Measurements from ENCODE around the gene ASAH2. TPM values are rescaled to one million over a fixed set of nuclear protein-coding genes. Genes with fewer than 3 reads are reported as not detected.

Gene ASAH2
- total and polyA plus RNA-seq, 2 of the 8 experiments (the other 6 are each of a cell fraction or from before 2014, with no cell fraction given): 1.2 to 3.1 TPM

GRCh38 chr10:50281967-50282522 lies 30.7 kb upstream of the ASAH2 start:
- Histone ChIP-seq H3K23me2 (ENCODE audit: low read depth, low read length) (no peaks in the 10 kb centered on the region), H3K36me3 (ENCODE audit: control insufficient read depth in 2 of 4, insufficient read depth in 4 of 4, low read length in 3 of 4) (no peaks in the 10 kb centered on the region), H3K4me3 (ENCODE audit: extremely low read depth in 1 of 4, insufficient read depth in 2 of 4, low read depth in 3 of 4, low read length in 4 of 4) (no peak overlapping the region), H2AK5ac (ENCODE audit: low read depth, low read length) (no peak overlapping the region), H2BK5ac (ENCODE audit: low read depth, low read length) (no peak overlapping the region), H3K4ac (replicated peaks; ENCODE audit: insufficient read length, low read depth, low read length) (no peak overlapping the region), H3K23ac (ENCODE audit: insufficient read length) (no peak overlapping the region), H4K20me1 (replicated peaks in 1 of 2; ENCODE audit: control insufficient read depth in 1 of 2, insufficient read depth in 2 of 2, low read length in 2 of 2) (no peaks in the 10 kb centered on the region), H2AFZ (ENCODE audit: low read length) (no peak overlapping the region), H2BK20ac (ENCODE audit: low read length) (no peak overlapping the region), H2BK12ac (ENCODE audit: low read depth, low read length) (no peak overlapping the region), H3K27me3 (replicated peaks in 1 of 4; ENCODE audit: control insufficient read depth in 3 of 4, extremely low read depth in 1 of 4, insufficient read depth in 3 of 4, low read length in 3 of 4) (no peaks in the 10 kb centered on the region), H3K27ac (ENCODE audit: low read depth, low read length) (no peak overlapping the region), H2BK120ac (replicated peaks; ENCODE audit: low read depth, low read length) (no peak overlapping the region), H3K56ac (replicated peaks; ENCODE audit: insufficient read length, low read depth, low read length) (no peak overlapping the region), H3K4me2 (ENCODE audit: insufficient read depth in 1 of 2, low read depth in 2 of 2, low read length in 2 of 2) (no peak overlapping the region), H3K14ac (ENCODE audit: insufficient read length) (no peak overlapping the region), H3K9ac (replicated peaks in 1 of 4; ENCODE audit: extremely low read depth in 1 of 4, low read depth in 3 of 4, low read length in 3 of 4) (no peak overlapping the region), H3K9me3 (ENCODE audit: insufficient read depth in 2 of 2, low read depth in 1 of 2, low read length in 1 of 2) (no peaks in the 10 kb centered on the region), H3K79me1 (ENCODE audit: low read depth, low read length) (no peaks in the 10 kb centered on the region), H2BK15ac (ENCODE audit: low read length) (no peak overlapping the region), H3K79me2 (ENCODE audit: control insufficient read depth in 1 of 2, insufficient read depth in 2 of 2, low read length in 2 of 2) (no peaks in the 10 kb centered on the region), H4K8ac (ENCODE audit: extremely low read depth, insufficient read depth, low read length) (no peak overlapping the region), H3K4me1 (replicated peaks in 1 of 4; ENCODE audit: control insufficient read depth in 3 of 4, insufficient read depth in 4 of 4, low read length in 3 of 4) (no peaks in the 10 kb centered on the region), H4K5ac (ENCODE audit: insufficient read length, low read depth, low read length) (no peak overlapping the region), H3K18ac (ENCODE audit: extremely low read depth, low read length) (no peak overlapping the region), H4K91ac (replicated peaks; ENCODE audit: insufficient read length, low read length) (no peak overlapping the region)
- POLR2A ChIA-PET (ENCODE audit: partially characterized antibody): no interaction called here
- TF ChIP-seq HDAC2 (IDR thresholded peaks at IDR 0.05; ENCODE audit: borderline replicate concordance in 1 of 2, low read depth in 2 of 2, low read length in 2 of 2): no peak
- TF ChIP-seq CTBP2 (IDR thresholded peaks at IDR 0.05; ENCODE audit: borderline replicate concordance, insufficient read depth, insufficient read length, low read length): no peak
- TF ChIP-seq MAFK (IDR thresholded peaks at IDR 0.05; ENCODE audit: low read depth, low read length): no peak
- TF ChIP-seq ATF3 (IDR thresholded peaks at IDR 0.05; ENCODE audit: insufficient read depth, low read depth, low read length): no peak
- TF ChIP-seq ATF2 (IDR thresholded peaks at IDR 0.05; ENCODE audit: low read length): no peak
- no peak for TF ChIP-seq TBP (IDR thresholded peaks at IDR 0.05; ENCODE audit: low read depth, low read length)
- no peak for TF ChIP-seq POU5F1 (IDR thresholded peaks at IDR 0.05; ENCODE audit: low read depth, low read length)
- TF ChIP-seq CREB1 (IDR thresholded peaks at IDR 0.05): no peak
- no peak for TF ChIP-seq BRCA1 (IDR thresholded peaks at IDR 0.05; ENCODE audit: low read depth, low read length)
- WGBS, 2 experiments (ENCODE audit: extremely low coverage in 1 of 2, insufficient coverage in 1 of 2, insufficient read length in 1 of 2, insufficient replicate concordance in 2 of 2, low coverage in 1 of 2, low lambda C conversion rate in 2 of 2, missing lambda C conversion rate in 1 of 2): 86% methylated on average over 4 of the region's 4 CpGs; no CpG with 5 or more reads in 1 of the 2 experiments
- no peak for DNase-seq (ENCODE audit: low read depth in 1 of 2, low spot score in 2 of 2)
- no peak for FAIRE-seq
- CTCF ChIA-PET (ENCODE audit: partially characterized antibody): interaction anchor here (0.6 to 1.6 kb wide), 2 partner anchors 9 to 29 kb away, joined by 3 to 4 read pairs; no protein-coding TSS in a partner anchor
